DOHH2 (cell line): Measurements from ENCODE around the gene FSD1L.

Source experiments
- EZH2phosphoT487 ChIP-seq: fragments of 200-600 bp; sonication (generic); IDR thresholded peaks from 2 replicates; pipeline ENCODE4 v1.6.1; 2017; ENCODE audit warnings: borderline replicate concordance, mild to moderate bottlenecking, antibody characterized with exemption, low read length, moderate library complexity, mixed read lengths
- TF ChIP-seq, protein P1 (sequence below): fragments of 200-600 bp; sonication (generic); IDR thresholded peaks from one replicate; pipeline ENCODE4 v1.5.1; 2014; ENCODE audit warnings: antibody characterized with exemption, mild to moderate bottlenecking, low read depth, low read length; ENCODE audit not compliant: poor library complexity, severe bottlenecking

DNA sequence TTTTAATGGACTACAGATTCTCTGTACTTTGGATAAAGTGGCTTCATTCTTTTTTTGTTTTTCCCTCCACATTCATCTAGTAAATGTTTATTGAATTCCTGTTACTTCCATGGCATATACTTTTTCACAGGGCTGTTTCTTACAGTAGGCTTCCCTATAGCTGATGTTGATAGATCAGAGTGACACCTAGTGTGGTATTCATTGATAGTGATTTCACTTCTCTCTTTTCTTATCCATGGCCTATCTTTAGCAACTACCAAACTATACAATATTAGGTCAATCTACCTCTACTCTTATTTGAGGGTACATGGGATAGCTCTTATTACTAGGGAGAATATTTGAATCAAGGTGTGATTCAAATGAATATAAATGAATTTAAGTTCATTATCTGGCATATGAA, 35.8 kb downstream of the FSD1L start:
- TF ChIP-seq, protein P1, sequence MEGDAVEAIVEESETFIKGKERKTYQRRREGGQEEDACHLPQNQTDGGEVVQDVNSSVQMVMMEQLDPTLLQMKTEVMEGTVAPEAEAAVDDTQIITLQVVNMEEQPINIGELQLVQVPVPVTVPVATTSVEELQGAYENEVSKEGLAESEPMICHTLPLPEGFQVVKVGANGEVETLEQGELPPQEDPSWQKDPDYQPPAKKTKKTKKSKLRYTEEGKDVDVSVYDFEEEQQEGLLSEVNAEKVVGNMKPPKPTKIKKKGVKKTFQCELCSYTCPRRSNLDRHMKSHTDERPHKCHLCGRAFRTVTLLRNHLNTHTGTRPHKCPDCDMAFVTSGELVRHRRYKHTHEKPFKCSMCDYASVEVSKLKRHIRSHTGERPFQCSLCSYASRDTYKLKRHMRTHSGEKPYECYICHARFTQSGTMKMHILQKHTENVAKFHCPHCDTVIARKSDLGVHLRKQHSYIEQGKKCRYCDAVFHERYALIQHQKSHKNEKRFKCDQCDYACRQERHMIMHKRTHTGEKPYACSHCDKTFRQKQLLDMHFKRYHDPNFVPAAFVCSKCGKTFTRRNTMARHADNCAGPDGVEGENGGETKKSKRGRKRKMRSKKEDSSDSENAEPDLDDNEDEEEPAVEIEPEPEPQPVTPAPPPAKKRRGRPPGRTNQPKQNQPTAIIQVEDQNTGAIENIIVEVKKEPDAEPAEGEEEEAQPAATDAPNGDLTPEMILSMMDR, result no peak
- TF ChIP-seq EZH2phosphoT487, result no peak
